Calu3 (cell line): Measurements from ENCODE around the gene ADTRP. TPM values are rescaled to one million over a fixed set of nuclear protein-coding genes. Genes with fewer than 3 reads are reported as not detected.
A peak's percentile ranks its signal among the peaks of the same experiment; 100 is the strongest.

Source experiments
- Bru-seq: library from RNA; stranded (reverse); fragments of 400-500 nt; gene quantifications from one replicate; lab custom pipeline; 2021; lab: Mats Ljungman, UMichigan
- BruChase-seq, 2 experiments: library from RNA; stranded (reverse); fragments of 400-500 nt; gene quantifications; one replicate each; lab custom pipeline; 2021; lab: Mats Ljungman, UMichigan
- BruUV-seq: library from RNA; stranded (reverse); fragments of 400-500 nt; replicated peaks from 2 replicates; lab custom pipeline; 2021; lab: Mats Ljungman, UMichigan
- CTCF ChIA-PET: fragments of 300-600 bp; sonication (Branson Sonifier 250); formaldehyde crosslinking; loops from one replicate; lab custom pipeline; 2022; ENCODE audit warnings: antibody characterized with exemption; lab: Charles Lee
- DNase-seq: peaks from one replicate; pipeline ENCODE4 v3.0.0; 2022
- H3K27ac Mint-ChIP-seq: one replicate; pipeline ENCODE4 v1.8.0; 2022; ENCODE audit warnings: mixed read lengths; ENCODE audit not compliant: unreplicated experiment
- H3K27me3 Mint-ChIP-seq: one replicate; pipeline ENCODE4 v1.8.0; 2022; ENCODE audit warnings: mixed read lengths; ENCODE audit not compliant: unreplicated experiment
- H3K36me3 Mint-ChIP-seq: one replicate; pipeline ENCODE4 v1.8.0; 2022; ENCODE audit warnings: mild to moderate bottlenecking, moderate library complexity, mixed read lengths; ENCODE audit not compliant: insufficient read depth, unreplicated experiment
- H3K4me1 Mint-ChIP-seq: one replicate; pipeline ENCODE4 v1.8.0; 2022; ENCODE audit warnings: mild to moderate bottlenecking, low read depth, mixed read lengths; ENCODE audit not compliant: unreplicated experiment
- H3K4me3 Mint-ChIP-seq: one replicate; pipeline ENCODE4 v1.8.0; 2022; ENCODE audit warnings: mild to moderate bottlenecking, low read depth, moderate library complexity, mixed read lengths; ENCODE audit not compliant: unreplicated experiment
- H3K9me3 Mint-ChIP-seq: one replicate; pipeline ENCODE4 v1.8.0; 2022; ENCODE audit warnings: low read depth, mixed read lengths; ENCODE audit not compliant: unreplicated experiment
- CTCF ChIP-seq: fragments of 200-600 bp; IDR thresholded peaks from one replicate; pipeline ENCODE4 v1.8.0; 2022; ENCODE audit warnings: antibody characterized with exemption; ENCODE audit not compliant: unreplicated experiment
- intact Hi-C: fragments of 100-400 bp; cut with micrococcal nuclease; formaldehyde crosslinking; loops from one replicate; pipeline ENCODE4 v1.10.0; 2022; ENCODE audit not compliant: unreplicated experiment
- long read RNA-seq: library from polyadenylated mRNA; stranded (forward); transcript quantifications from one replicate; pipeline ENCODE4 v2.0.0, GENCODE V29; 2022
- total RNA-seq: library from RNA; stranded (reverse); gene quantifications from 2 replicates; pipeline ENCODE4 v1.2.3, GENCODE V29; 2022

ADTRP gene
- total RNA-seq (0.54 TPM in 1 of 2 replicates, not detected in the other), Bru-seq, nascent RNA (percentile 20 among the genes with signal in this experiment), BruChase-seq, experiment 1, labeled RNA remaining after a 6-hour chase (percentile 20 among the genes with signal in this experiment), BruChase-seq, experiment 2, labeled RNA remaining after a 2-hour chase (percentile 22 among the genes with signal in this experiment)
- long read RNA-seq: 0 reads

GRCh38 chr6:11778648-11779328 lies at the start of gene ADTRP:
TSS of gene ADTRP (minus strand) at chr6:11778803. CDS start at chr6:11778759, 44 bp downstream.
- no peaks in the 10 kb centered on the region for H3K27me3 Mint-ChIP-seq
- no peak for TF ChIP-seq CTCF
- peaks cover 26% of the 10 kb centered on the region for H3K4me1 Mint-ChIP-seq
- BruUV-seq: no TSS peak
- intact Hi-C loops: no loop called here
- no peak within 1 kb of the TSS for H3K27ac Mint-ChIP-seq
- CTCF ChIA-PET: interaction anchor here (0.7 kb wide), 1 partner anchor 16 kb away, joined by 3 read pairs; no protein-coding TSS in a partner anchor
- no peaks in the 10 kb centered on the region for H3K36me3 Mint-ChIP-seq
- no peak within 1 kb of the TSS for H3K4me3 Mint-ChIP-seq
- no peaks in the 10 kb centered on the region for H3K9me3 Mint-ChIP-seq
- DNase-seq: no peak

GRCh38 chr6:11826779-11827178 lies 48.2 kb upstream of the ADTRP start:
- H3K27ac Mint-ChIP-seq: no peak overlapping the region
- BruUV-seq: no TSS peak
- intact Hi-C loops: no loop called here
- H3K27me3 Mint-ChIP-seq: no peaks in the 10 kb centered on the region
- no peak overlapping the region for H3K4me3 Mint-ChIP-seq
- H3K4me1 Mint-ChIP-seq: no peaks in the 10 kb centered on the region
- H3K36me3 Mint-ChIP-seq: no peaks in the 10 kb centered on the region
- no peaks in the 10 kb centered on the region for H3K9me3 Mint-ChIP-seq
- CTCF ChIA-PET: no interaction called here
- DNase-seq: no peak
- TF ChIP-seq CTCF: no peak

GRCh38 chr6:11824986-11825385 lies 46.4 kb upstream of the ADTRP start:
- H3K27ac Mint-ChIP-seq: no peak overlapping the region
- H3K9me3 Mint-ChIP-seq: no peaks in the 10 kb centered on the region
- H3K4me3 Mint-ChIP-seq: no peak overlapping the region
- CTCF ChIA-PET: interaction anchor here (0.6 kb wide), 1 partner anchor 170 kb away, joined by 3 read pairs; no protein-coding TSS in a partner anchor
- DNase-seq: no peak
- no peaks in the 10 kb centered on the region for H3K36me3 Mint-ChIP-seq
- no peak for TF ChIP-seq CTCF
- no peaks in the 10 kb centered on the region for H3K4me1 Mint-ChIP-seq
- intact Hi-C loops: no loop called here
- no peaks in the 10 kb centered on the region for H3K27me3 Mint-ChIP-seq
- no TSS peak for BruUV-seq

GRCh38 chr6:11822346-11822745 lies 43.7 kb upstream of the ADTRP start:
- H3K36me3 Mint-ChIP-seq: no peaks in the 10 kb centered on the region
- no peak for TF ChIP-seq CTCF
- intact Hi-C loops: no loop called here
- H3K4me1 Mint-ChIP-seq: no peaks in the 10 kb centered on the region
- H3K27me3 Mint-ChIP-seq: no peaks in the 10 kb centered on the region
- no peak overlapping the region for H3K27ac Mint-ChIP-seq
- no peak overlapping the region for H3K4me3 Mint-ChIP-seq
- H3K9me3 Mint-ChIP-seq: no peaks in the 10 kb centered on the region
- DNase-seq: no peak
- CTCF ChIA-PET: no interaction called here
- BruUV-seq: no TSS peak
